Thyroid gland (tissue), 4 donors: ENCODE data around the gene HTRA3. TPM values are rescaled to one million over a fixed set of nuclear protein-coding genes. Genes with fewer than 3 reads are reported as not detected.

ENCODE experiments used
- DNase-seq, 2 donors: peaks; one replicate each; pipeline ENCODE4 v3.0.0-alpha.2; 2019
- H3K27ac ChIP-seq, 3 donors: fragments of 200-600 bp; sonication (generic); 1 replicate in 2 of 3; 2 replicates in 1 of 3; pipeline ENCODE4 v1.5.1; 2016 to 2019; ENCODE audit warnings: mild to moderate bottlenecking in 1 of 3, moderate library complexity in 1 of 3
- H3K27me3 ChIP-seq: fragments of 200-600 bp; sonication (generic); one replicate; pipeline ENCODE4 v1.5.1; 2019
- H3K36me3 ChIP-seq, 2 donors: fragments of 200-600 bp; sonication (generic); one replicate each; pipeline ENCODE4 v1.5.1; 2016 to 2019
- H3K4me1 ChIP-seq, 2 donors: fragments of 200-600 bp; sonication (generic); one replicate each; pipeline ENCODE4 v1.5.1; 2017 to 2019
- H3K4me3 ChIP-seq, 3 donors: fragments of 200-600 bp; sonication (generic); replicated peaks in 1 of 3; 1 replicate in 2 of 3; 2 replicates in 1 of 3; pipeline ENCODE4 v1.5.1; 2016; ENCODE audit warnings: mild to moderate bottlenecking in 1 of 3
- H3K9me3 ChIP-seq: fragments of 200-600 bp; sonication (generic); one replicate; pipeline ENCODE4 v1.5.1; 2017
- POLR2A ChIP-seq, 2 donors: fragments of 450-650 bp; IDR thresholded peaks; one replicate each; pipeline ENCODE4 v1.6.1; 2017; ENCODE audit warnings: antibody characterized with exemption in 2 of 2, mild to moderate bottlenecking in 2 of 2, moderate library complexity in 1 of 2
- WGBS, 2 donors: methylation state at CpG; one replicate each; pipeline ENCODE4 v1.1.5; 2017; 5-methylcytosine and 5-hydroxymethylcytosine counted together
- intact Hi-C: fragments of 100-400 bp; cut with DNase I; formaldehyde crosslinking; loops from one replicate; pipeline ENCODE4 v1.15.1; 2023
- total RNA-seq, 4 donors: library from RNA; depleted of rRNA; stranded (reverse); fragments of >200 nt; gene quantifications; one replicate each; pipeline ENCODE4 v1.2.3, GENCODE V29; 2016
- TF ChIP-seq, protein P1 (sequence below), 6 experiments: fragments of 200-600 bp in 3 of 6; fragments of 450-650 bp in 3 of 6; sonication (generic) in 3 of 6; IDR thresholded peaks; one replicate each; pipeline ENCODE4 v1.5.1; 2016 to 2019; ENCODE audit warnings: antibody characterized with exemption in 6 of 6, mild to moderate bottlenecking in 2 of 6, inconsistent platforms in 1 of 6, moderate library complexity in 1 of 6

Gene HTRA3
- total RNA-seq, 4 donors from 2014 or later = 6.9 to 38.3 (median 14.0) TPM

DNA sequence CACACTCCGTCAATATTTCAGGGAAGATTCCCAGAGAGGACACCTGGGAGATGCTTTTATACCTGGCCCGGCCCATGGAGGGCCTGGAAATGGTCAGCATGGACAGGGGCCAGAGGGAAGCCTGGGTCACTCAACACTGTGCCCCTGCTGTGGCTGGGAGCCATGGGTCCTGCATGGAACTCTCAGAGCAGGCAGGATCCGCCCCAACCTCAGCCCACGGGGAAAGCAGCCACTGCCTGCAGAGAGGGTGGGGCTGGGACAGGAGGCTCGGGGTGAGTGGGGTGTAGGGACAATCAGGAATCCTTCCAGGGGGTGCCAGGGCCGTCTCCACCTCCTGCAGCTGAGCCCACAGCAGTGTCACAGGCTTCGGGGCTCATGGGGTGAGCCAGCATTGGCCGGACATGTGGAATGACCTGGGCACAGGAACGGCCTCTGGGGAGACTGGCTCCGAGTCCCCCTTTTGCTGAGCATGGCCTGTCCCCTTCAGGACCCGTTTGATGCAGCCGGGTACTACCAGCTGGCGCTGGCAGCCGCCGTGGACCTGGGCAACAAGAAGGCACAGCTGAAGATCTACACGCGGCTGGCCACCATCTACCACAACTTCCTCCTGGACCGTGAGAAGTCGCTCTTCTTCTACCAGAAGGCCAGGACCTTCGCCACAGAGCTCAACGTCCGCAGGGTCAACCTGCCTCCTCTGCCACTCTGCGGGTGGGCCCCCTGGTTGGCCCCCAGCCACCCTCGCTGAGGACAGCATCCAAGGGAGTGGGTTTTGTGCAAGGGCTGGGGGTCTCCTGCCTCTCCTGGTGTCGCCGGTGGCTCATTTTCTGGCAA is 29.1 kb upstream of the HTRA3 start:
- Histone ChIP-seq H3K4me1 (peaks cover 4 to 12% of the 10 kb centered on the region in 2 donors), H3K9me3 (no peaks in the 10 kb centered on the region), H3K36me3 (no peaks in the 10 kb centered on the region), H3K27ac (no peak overlapping the region), H3K27me3 (no peaks in the 10 kb centered on the region), H3K4me3 (no peak overlapping the region)
- intact Hi-C loops = loop anchor here (10.0 kb wide), 1 partner anchor 354 kb away; the partner anchor contains the start of gene CPZ
- WGBS, 2 donors = 87 to 88% methylated on average over 21 to 24 of the region's 26 CpGs
- no peak for TF ChIP-seq POLR2A (IDR thresholded peaks at IDR 0.05)
- TF ChIP-seq, protein P1, sequence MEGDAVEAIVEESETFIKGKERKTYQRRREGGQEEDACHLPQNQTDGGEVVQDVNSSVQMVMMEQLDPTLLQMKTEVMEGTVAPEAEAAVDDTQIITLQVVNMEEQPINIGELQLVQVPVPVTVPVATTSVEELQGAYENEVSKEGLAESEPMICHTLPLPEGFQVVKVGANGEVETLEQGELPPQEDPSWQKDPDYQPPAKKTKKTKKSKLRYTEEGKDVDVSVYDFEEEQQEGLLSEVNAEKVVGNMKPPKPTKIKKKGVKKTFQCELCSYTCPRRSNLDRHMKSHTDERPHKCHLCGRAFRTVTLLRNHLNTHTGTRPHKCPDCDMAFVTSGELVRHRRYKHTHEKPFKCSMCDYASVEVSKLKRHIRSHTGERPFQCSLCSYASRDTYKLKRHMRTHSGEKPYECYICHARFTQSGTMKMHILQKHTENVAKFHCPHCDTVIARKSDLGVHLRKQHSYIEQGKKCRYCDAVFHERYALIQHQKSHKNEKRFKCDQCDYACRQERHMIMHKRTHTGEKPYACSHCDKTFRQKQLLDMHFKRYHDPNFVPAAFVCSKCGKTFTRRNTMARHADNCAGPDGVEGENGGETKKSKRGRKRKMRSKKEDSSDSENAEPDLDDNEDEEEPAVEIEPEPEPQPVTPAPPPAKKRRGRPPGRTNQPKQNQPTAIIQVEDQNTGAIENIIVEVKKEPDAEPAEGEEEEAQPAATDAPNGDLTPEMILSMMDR (IDR thresholded peaks at IDR 0.05) = no peak
- no peak for DNase-seq

DNA sequence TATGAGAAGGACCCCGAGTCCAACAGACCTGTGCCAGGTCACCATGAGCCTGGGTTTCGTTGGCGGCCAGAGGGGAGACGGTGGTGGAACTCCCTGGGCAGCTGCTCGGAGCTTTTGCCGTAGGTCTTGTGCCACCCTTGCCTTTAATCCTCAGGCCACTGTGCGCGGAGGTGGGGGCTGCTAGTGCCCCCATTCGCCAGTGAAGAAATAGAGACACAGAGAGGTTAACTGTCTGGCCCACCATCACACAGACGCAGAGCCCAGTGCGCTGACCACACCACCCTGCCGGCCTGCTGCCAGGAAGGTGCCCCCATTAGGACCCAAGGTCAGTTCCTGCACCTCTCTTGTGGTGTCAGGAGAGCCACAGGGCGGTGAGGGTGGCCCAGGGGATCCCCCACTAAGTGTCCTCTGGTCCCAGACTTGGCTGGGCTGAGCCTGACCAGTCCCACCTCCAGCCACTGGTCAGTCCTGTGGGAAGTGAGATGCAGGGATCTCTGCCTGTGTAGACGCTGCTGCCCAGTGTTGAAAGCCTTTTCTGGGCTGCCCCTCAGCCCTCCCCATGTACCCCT is 28.3 kb upstream of the HTRA3 start:
- intact Hi-C loops = loop anchor here (10.0 kb wide), 1 partner anchor 354 kb away; the partner anchor contains the start of gene CPZ
- Histone ChIP-seq H3K4me1 (peaks cover 10 to 18% of the 10 kb centered on the region in 2 donors), H3K36me3 (no peaks in the 10 kb centered on the region), H3K27ac (no peak overlapping the region), H3K4me3 (no peak overlapping the region), H3K27me3 (no peaks in the 10 kb centered on the region), H3K9me3 (no peaks in the 10 kb centered on the region)
- no peak for TF ChIP-seq POLR2A (IDR thresholded peaks at IDR 0.05)
- TF ChIP-seq, protein P1 (IDR thresholded peaks at IDR 0.05) = no peak
- whole genome bisulfite sequencing, 2 donors = 94 to 96% methylated on average over 7 to 14 of the region's 14 CpGs
- DNase-seq = no peak

DNA sequence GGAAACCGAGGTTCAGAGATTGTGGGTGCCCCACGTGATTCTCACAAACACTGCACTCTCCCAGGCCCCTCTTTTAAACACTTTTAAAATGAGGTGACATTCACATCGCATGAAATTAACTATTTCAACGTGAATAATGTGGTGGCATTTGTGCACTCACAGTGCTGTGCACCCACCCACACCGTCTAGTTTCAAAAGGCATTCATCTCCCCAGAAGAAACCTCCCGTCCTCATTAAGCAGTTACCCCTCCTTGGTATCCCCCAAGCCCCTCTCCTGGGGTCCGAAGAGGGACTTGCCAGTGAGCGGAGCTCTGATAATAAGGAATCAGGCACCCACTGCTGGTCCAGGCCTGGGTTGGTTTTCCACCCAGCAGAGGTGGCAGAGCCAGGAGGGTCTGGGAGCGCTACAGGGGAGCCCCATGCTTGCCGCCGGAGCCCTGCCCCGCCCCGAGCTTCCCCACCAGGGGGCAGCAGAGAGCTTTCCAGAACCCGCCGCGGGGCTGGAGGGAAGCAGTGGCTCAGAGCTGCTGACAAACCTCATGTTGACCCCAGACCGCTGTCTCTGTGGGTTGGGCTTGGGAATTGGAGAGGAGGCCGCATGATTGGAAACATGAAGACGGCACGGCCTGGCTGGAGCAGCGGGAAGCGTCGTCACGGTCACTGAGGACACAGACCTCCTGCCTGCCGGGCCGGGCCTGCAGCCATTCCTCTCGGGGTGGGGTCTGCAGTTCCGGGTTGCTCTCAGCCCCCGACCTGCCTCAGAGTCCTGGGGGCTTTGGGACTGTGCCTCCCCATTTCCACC is 27.5 kb upstream of the HTRA3 start:
- intact Hi-C loops = loop anchor here (2.0 to 10.0 kb wide), 2 partner anchors 161 to 353 kb away; partner anchors contain the start of gene CPZ
- no peak for TF ChIP-seq POLR2A (IDR thresholded peaks at IDR 0.05)
- TF ChIP-seq, protein P1 (IDR thresholded peaks at IDR 0.05) = peak; percentile 88 to 98 (median 93)
- Histone ChIP-seq H3K4me3 (no peak overlapping the region), H3K9me3 (no peaks in the 10 kb centered on the region), H3K4me1 (peaks cover 18 to 26% of the 10 kb centered on the region in 2 donors), H3K36me3 (no peaks in the 10 kb centered on the region), H3K27ac (peak overlapping the region in 1 of 3 donors; percentile 22), H3K27me3 (no peaks in the 10 kb centered on the region)
- WGBS, 2 donors = 37 to 47% methylated on average over 16 to 22 of the region's 29 CpGs
- DNase-seq = peak; percentile 80 to 84

DNA sequence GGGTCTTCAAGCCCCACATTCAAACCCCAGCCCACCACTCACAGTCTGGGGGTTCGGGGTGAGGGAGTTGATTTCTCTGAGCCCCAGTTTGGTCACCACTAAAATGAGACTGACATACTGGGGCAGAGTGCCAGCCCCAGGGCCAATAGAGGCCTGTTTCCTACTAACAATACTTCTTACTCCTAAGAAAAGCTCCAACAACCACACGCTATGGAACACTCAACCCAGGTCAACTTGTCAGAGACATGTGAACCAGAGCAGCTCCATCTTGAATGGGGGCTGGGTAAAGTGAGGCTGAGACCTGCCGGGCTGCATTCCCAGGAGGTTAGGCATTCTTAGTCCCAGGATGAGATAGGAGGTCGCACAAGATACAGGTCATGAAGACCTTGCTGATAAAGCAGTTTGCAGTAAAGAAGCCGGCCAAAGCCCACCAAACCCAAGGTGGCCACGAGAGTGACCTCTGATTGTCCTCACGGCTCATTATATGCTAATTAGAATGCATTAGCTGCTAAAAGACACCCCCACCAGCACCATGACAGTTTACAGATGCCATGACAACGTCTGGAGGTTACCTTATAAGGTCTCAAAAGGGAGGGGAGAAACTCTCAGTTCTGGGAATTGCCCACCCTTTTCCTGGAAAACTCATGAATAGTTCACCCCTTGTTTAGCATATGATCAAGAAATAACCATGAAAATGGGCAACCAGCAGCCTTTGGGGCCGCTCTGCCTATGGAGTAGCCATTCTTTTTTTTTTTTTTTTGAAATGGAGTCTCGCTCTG is 26.6 kb upstream of the HTRA3 start:
- Histone ChIP-seq H3K27me3 (no peaks in the 10 kb centered on the region), H3K4me3 (no peak overlapping the region), H3K27ac (peak overlapping the region in 1 of 3 donors; percentile 22), H3K4me1 (peaks cover 20 to 35% of the 10 kb centered on the region in 2 donors), H3K36me3 (no peaks in the 10 kb centered on the region), H3K9me3 (no peaks in the 10 kb centered on the region)
- intact Hi-C loops = loop anchor here (2.0 to 10.0 kb wide), 2 partner anchors 160 to 352 kb away; partner anchors contain the start of gene CPZ
- TF ChIP-seq POLR2A (IDR thresholded peaks at IDR 0.05) = no peak
- TF ChIP-seq, protein P1 (IDR thresholded peaks at IDR 0.05) = no peak
- no peak for DNase-seq
- 87 to 89% methylated on average over 10 of the region's 10 CpGs for whole genome bisulfite sequencing, 2 donors
